Measurements from ENCODE around the gene HEXA. TPM values are rescaled to one million over a fixed set of nuclear protein-coding genes. Genes with fewer than 3 reads are reported as not detected.

The HEXA gene
- polyA plus RNA-seq, 1 donor from 2014 or later = 105 TPM

GRCh38 chr15:72313448-72313840 lies 62.4 kb downstream of the HEXA start:
- Histone ChIP-seq H3K9ac (ENCODE audit: low read length) (no peak overlapping the region), H4K20me1 (ENCODE audit: insufficient read depth) (no peaks in the 10 kb centered on the region)
- TF ChIP-seq MXI1 (conservative IDR thresholded peaks at IDR 0.05; ENCODE audit: poor library complexity, severe bottlenecking) = no peak
- no peak for TF ChIP-seq SMC3 (conservative IDR thresholded peaks at IDR 0.05; ENCODE audit: poor library complexity)
- no peak for TF ChIP-seq CTCF (IDR thresholded peaks at IDR 0.05; ENCODE audit: poor library complexity, severe bottlenecking)
- no peak for TF ChIP-seq TAF1 (IDR thresholded peaks at IDR 0.05; ENCODE audit: low read depth)
- TF ChIP-seq EP300 (conservative IDR thresholded peaks at IDR 0.05; ENCODE audit: poor library complexity, severe bottlenecking) = no peak
- TF ChIP-seq RAD21 (conservative IDR thresholded peaks at IDR 0.05) = no peak
- no peak for TF ChIP-seq EZH2 (IDR thresholded peaks at IDR 0.05; ENCODE audit: borderline replicate concordance, insufficient read depth, low read length, poor library complexity, severe bottlenecking)
- no peak for TF ChIP-seq POLR2AphosphoS5 (IDR thresholded peaks at IDR 0.05)
- no peak for TF ChIP-seq REST (IDR thresholded peaks at IDR 0.05; ENCODE audit: borderline replicate concordance)

GRCh38 chr15:72312605-72313447 lies 63.0 kb downstream of the HEXA start:
- no peak overlapping the region for H2AFZ ChIP-seq (ENCODE audit: low read depth, low read length)
- no peak overlapping the region for H3K9ac ChIP-seq (ENCODE audit: low read length)
- no peaks in the 10 kb centered on the region for H3K9me2 ChIP-seq (ENCODE audit: insufficient read depth, low read length)
- H3K4me3 ChIP-seq (ENCODE audit: low read length) = no peak overlapping the region
- peaks cover 4% of the 10 kb centered on the region for H3K79me2 ChIP-seq (replicated peaks; ENCODE audit: insufficient read depth, low read length)
- H3K4me2 ChIP-seq (ENCODE audit: low read length) = no peak overlapping the region
- H3K36me3 ChIP-seq (ENCODE audit: insufficient read depth, low read length) = no peaks in the 10 kb centered on the region
- TF ChIP-seq SMC3 (conservative IDR thresholded peaks at IDR 0.05; ENCODE audit: poor library complexity) (peak; percentile 69), RAD21 (conservative IDR thresholded peaks at IDR 0.05) (peak; percentile 63), EP300 (conservative IDR thresholded peaks at IDR 0.05; ENCODE audit: poor library complexity, severe bottlenecking) (no peak), CTCF (IDR thresholded peaks at IDR 0.05; ENCODE audit: poor library complexity, severe bottlenecking) (peak; percentile 72)
- no peak overlapping the region for H3K27ac ChIP-seq (ENCODE audit: low read length)
- H3F3A ChIP-seq (ENCODE audit: insufficient read depth, low read length, poor library complexity, severe bottlenecking) = no peaks in the 10 kb centered on the region
- H3K27me3 ChIP-seq (ENCODE audit: insufficient read depth, low read depth, low read length) = no peaks in the 10 kb centered on the region
- H4K20me1 ChIP-seq (ENCODE audit: insufficient read depth) = no peaks in the 10 kb centered on the region
- H3K9me3 ChIP-seq (ENCODE audit: low read length) = no peaks in the 10 kb centered on the region

More at GRCh38 chr15:72313448-72313840, 62.4 kb downstream of the HEXA start:
- no peaks in the 10 kb centered on the region for H3F3A ChIP-seq (ENCODE audit: insufficient read depth, low read length, poor library complexity, severe bottlenecking)
- H3K4me2 ChIP-seq (ENCODE audit: low read length) = no peak overlapping the region
- H3K9me3 ChIP-seq (ENCODE audit: low read length) = no peaks in the 10 kb centered on the region
- no peak overlapping the region for H3K4me3 ChIP-seq (ENCODE audit: low read length)
- H3K9me2 ChIP-seq (ENCODE audit: insufficient read depth, low read length) = no peaks in the 10 kb centered on the region
- H3K27ac ChIP-seq (ENCODE audit: low read length) = no peak overlapping the region
- H2AFZ ChIP-seq (ENCODE audit: low read depth, low read length) = no peak overlapping the region
- H3K27me3 ChIP-seq (ENCODE audit: insufficient read depth, low read depth, low read length) = no peaks in the 10 kb centered on the region
- H3K36me3 ChIP-seq (ENCODE audit: insufficient read depth, low read length) = no peaks in the 10 kb centered on the region
- H3K79me2 ChIP-seq (replicated peaks; ENCODE audit: insufficient read depth, low read length) = peaks cover 4% of the 10 kb centered on the region

All from neural cell (in vitro differentiated cells).